Peyer's patch (tissue), 4 donors: ENCODE measurements around the gene MCF2L. TPM values are rescaled to one million over a fixed set of nuclear protein-coding genes. Genes with fewer than 3 reads are reported as not detected.

Experiments used
- DNase-seq, 3 donors: peaks; one replicate each; pipeline ENCODE4 v3.0.0-alpha.2; 2017 to 2019
- H3K27ac ChIP-seq, 4 donors: fragments of 200-600 bp; sonication (generic); one replicate each; pipeline ENCODE4 v1.5.1; 2016 to 2019
- H3K27me3 ChIP-seq, 2 donors: fragments of 200-600 bp; sonication (generic); one replicate each; pipeline ENCODE4 v1.5.1; 2019
- H3K36me3 ChIP-seq, 3 donors: fragments of 200-600 bp; sonication (generic); one replicate each; pipeline ENCODE4 v1.5.1; 2016 to 2019
- H3K4me1 ChIP-seq, 4 donors: fragments of 200-600 bp; sonication (generic); one replicate each; pipeline ENCODE4 v1.5.1; 2016 to 2019
- H3K4me3 ChIP-seq, 4 donors: fragments of 200-600 bp; sonication (generic); 1 replicate in 3 of 4; 2 replicates in 1 of 4; pipeline ENCODE4 v1.5.1; 2016 to 2019; ENCODE audit warnings: mild to moderate bottlenecking in 1 of 4
- H3K9me3 ChIP-seq, 4 donors: fragments of 200-600 bp; sonication (generic); one replicate each; pipeline ENCODE4 v1.5.1; 2016 to 2019; ENCODE audit warnings: mild to moderate bottlenecking in 1 of 4
- POLR2A ChIP-seq, 2 donors: fragments of 450-650 bp; IDR thresholded peaks; one replicate each; pipeline ENCODE4 v1.5.1; 2017; ENCODE audit warnings: antibody characterized with exemption in 2 of 2, mild to moderate bottlenecking in 2 of 2, moderate library complexity in 2 of 2
- total RNA-seq, 4 donors: library from RNA; depleted of rRNA; stranded (reverse); fragments of >200 nt; gene quantifications; one replicate each; pipeline ENCODE4 v1.1.0, GENCODE V29; 2016
- TF ChIP-seq, protein P1 (sequence below), 6 experiments: fragments of 450-650 bp in 4 of 6; fragments of 200-600 bp in 2 of 6; sonication (generic) in 1 of 6; IDR thresholded peaks; one replicate each; pipeline ENCODE4 v1.5.1; 2017 to 2019; ENCODE audit warnings: antibody characterized with exemption in 6 of 6, mild to moderate bottlenecking in 3 of 6, moderate library complexity in 1 of 6

Gene MCF2L
- total RNA-seq, 4 donors from 2014 or later, result 81.4 to 165 (median 149) TPM

DNA sequence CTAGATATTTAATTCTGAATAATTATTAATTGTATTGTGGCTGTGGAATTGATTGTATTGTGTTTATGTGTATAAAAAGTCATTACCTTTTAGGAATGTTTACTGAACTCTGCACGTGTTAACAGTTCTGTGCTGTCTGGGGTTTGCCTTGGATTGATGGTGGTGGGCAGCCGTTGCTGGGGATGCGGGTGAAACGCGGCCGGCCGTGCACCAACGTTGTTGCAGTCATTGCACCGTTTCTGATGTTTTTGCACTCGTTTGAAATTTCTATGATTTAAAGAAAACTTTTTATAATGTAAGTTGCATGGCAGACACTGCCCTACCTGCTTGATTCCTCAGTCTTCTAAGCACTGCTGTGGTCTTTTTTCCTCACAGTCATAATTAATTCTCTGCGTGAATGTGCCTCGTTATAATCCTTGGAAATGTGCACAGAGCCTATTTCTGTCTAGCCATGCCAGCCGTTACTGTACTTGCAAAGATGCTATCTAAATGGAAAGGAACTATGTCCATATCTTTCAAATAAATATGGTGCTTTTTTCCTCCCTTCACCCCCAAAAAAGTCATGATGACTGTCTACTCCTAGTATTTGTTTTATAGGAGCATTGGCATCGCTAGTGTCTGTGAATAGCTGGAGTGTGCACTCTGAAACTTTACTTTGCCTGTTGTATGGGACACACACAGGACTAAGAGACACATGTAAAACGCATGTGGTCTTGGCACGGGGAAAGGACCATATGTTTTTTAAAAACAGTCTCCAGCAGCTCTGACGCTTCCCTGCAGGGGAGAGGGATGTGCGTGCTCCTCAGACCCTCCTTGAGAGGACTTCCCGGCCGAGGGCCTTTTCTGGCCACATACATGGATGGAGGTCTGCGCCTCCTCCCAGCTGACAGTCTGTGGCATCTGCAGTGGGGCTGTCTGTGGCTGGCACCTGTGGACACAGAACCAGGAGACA, 40.7 kb upstream of the MCF2L start:
- peak overlapping the region in 2 of 4 donors; percentile 43 to 51 for H3K27ac ChIP-seq
- no peaks in the 10 kb centered on the region for H3K36me3 ChIP-seq
- no peaks in the 10 kb centered on the region for H3K27me3 ChIP-seq
- no peaks in the 10 kb centered on the region for H3K9me3 ChIP-seq
- H3K4me1 ChIP-seq, result peaks cover 0 to 26% (median 2%) of the 10 kb centered on the region in 4 donors
- H3K4me3 ChIP-seq, result no peak overlapping the region
- TF ChIP-seq POLR2A (IDR thresholded peaks at IDR 0.05), result no peak
- TF ChIP-seq, protein P1, sequence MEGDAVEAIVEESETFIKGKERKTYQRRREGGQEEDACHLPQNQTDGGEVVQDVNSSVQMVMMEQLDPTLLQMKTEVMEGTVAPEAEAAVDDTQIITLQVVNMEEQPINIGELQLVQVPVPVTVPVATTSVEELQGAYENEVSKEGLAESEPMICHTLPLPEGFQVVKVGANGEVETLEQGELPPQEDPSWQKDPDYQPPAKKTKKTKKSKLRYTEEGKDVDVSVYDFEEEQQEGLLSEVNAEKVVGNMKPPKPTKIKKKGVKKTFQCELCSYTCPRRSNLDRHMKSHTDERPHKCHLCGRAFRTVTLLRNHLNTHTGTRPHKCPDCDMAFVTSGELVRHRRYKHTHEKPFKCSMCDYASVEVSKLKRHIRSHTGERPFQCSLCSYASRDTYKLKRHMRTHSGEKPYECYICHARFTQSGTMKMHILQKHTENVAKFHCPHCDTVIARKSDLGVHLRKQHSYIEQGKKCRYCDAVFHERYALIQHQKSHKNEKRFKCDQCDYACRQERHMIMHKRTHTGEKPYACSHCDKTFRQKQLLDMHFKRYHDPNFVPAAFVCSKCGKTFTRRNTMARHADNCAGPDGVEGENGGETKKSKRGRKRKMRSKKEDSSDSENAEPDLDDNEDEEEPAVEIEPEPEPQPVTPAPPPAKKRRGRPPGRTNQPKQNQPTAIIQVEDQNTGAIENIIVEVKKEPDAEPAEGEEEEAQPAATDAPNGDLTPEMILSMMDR (IDR thresholded peaks at IDR 0.05), result no peak
- no peak for DNase-seq

- Histone ChIP-seq H3K4me3 (peak overlapping the region in 2 of 4 donors; percentile 1 to 15), H3K36me3 (no peaks in the 10 kb centered on the region), H3K27me3 (no peaks in the 10 kb centered on the region), H3K4me1 (peaks cover 0 to 26% (median 2%) of the 10 kb centered on the region in 4 donors), H3K9me3 (no peaks in the 10 kb centered on the region), H3K27ac (peak overlapping the region in 2 of 4 donors; percentile 43 to 51)
- DNase-seq, result peak in 2 of 3 donors; percentile 80 to 84
- TF ChIP-seq POLR2A (IDR thresholded peaks at IDR 0.05), result no peak
- TF ChIP-seq, protein P1 (IDR thresholded peaks at IDR 0.05), result peak in 1 of 6 experiments; percentile 4
These were observed 39.8 kb upstream of the MCF2L start for GRCh38 chr13:112928972-112929782.

GRCh38 chr13:112929783-112930055, 39.3 kb upstream of the MCF2L start:
- Histone ChIP-seq H3K27me3 (no peaks in the 10 kb centered on the region), H3K9me3 (no peaks in the 10 kb centered on the region), H3K4me3 (peak overlapping the region in 1 of 4 donors; percentile 15), H3K4me1 (peaks cover 0 to 26% (median 2%) of the 10 kb centered on the region in 4 donors), H3K36me3 (no peaks in the 10 kb centered on the region), H3K27ac (peak overlapping the region in 2 of 4 donors; percentile 43 to 51)
- DNase-seq, result no peak
- TF ChIP-seq POLR2A (IDR thresholded peaks at IDR 0.05), result no peak
- TF ChIP-seq, protein P1 (IDR thresholded peaks at IDR 0.05), result no peak

- no peak for DNase-seq
- no peaks in the 10 kb centered on the region for H3K36me3 ChIP-seq
- H3K4me1 ChIP-seq, result peaks cover 0 to 26% (median 2%) of the 10 kb centered on the region in 4 donors
- no peaks in the 10 kb centered on the region for H3K9me3 ChIP-seq
- no peak overlapping the region for H3K27ac ChIP-seq
- no peaks in the 10 kb centered on the region for H3K27me3 ChIP-seq
- H3K4me3 ChIP-seq, result no peak overlapping the region
- TF ChIP-seq, protein P1 (IDR thresholded peaks at IDR 0.05), result no peak
- no peak for TF ChIP-seq POLR2A (IDR thresholded peaks at IDR 0.05)
These were observed 38.8 kb upstream of the MCF2L start for GRCh38 chr13:112930192-112930591.

DNA sequence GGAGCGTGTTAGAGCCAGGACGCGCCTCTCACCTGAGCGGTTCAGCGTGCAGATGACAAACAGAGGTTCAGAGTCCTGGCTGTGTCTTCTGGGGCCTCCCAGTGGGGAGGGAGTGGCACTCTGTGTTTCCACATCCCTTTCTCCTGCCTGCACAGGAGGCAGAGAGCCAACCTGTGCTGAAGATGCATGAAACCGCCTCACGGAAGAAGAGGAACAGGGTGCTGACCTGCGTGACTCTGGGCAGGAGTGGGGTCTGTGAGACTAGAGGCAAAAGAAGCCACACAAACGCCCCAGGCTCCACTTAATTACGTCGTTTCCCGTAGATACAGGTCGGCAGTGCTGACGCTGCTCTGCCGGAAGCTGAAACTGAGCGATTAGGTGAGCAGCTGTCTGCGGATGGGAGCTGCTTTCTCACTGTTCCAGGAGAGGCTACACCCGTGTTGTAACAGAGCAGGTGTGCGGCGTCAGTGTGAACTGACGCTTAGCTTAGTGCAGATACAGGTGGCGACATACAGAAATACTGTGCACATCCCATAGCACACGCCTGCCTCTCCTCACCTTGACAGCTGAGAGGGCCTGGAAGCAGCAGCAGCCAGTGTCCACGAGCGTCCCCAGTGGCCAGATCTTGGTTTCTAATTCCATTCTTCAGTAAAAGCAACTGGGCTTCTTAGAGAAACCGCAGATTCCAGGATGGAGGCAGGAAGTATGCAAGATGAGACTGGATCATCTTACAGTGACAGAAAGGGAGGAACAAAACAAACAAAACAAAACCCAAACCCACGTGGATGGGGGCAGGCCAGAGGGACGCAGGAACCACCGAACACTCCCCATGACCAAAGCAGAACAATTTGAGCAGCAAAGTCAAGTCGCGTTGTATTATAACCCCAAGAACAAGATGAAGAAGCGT, 37.7 kb upstream of the MCF2L start:
- no peaks in the 10 kb centered on the region for H3K9me3 ChIP-seq
- no peaks in the 10 kb centered on the region for H3K36me3 ChIP-seq
- no peaks in the 10 kb centered on the region for H3K27me3 ChIP-seq
- H3K27ac ChIP-seq, result peak overlapping the region in 3 of 4 donors; percentile 26 to 76 (median 32)
- DNase-seq, result peak in 2 of 3 donors; percentile 74 to 79
- peaks cover 0 to 26% (median 2%) of the 10 kb centered on the region in 4 donors for H3K4me1 ChIP-seq
- no peak for TF ChIP-seq POLR2A (IDR thresholded peaks at IDR 0.05)
- TF ChIP-seq, protein P1 (IDR thresholded peaks at IDR 0.05), result peak in 4 of 6 experiments; percentile 29 to 83 (median 72)
- H3K4me3 ChIP-seq, result peak overlapping the region in 2 of 4 donors; percentile 19 to 43
